Thyroid gland (tissue), 4 donors: ENCODE measurements around the gene C3orf18.

Source experiments
- CTCF ChIP-seq, 6 experiments: fragments of 200-600 bp in 3 of 6; fragments of 450-650 bp in 3 of 6; sonication (generic) in 3 of 6; IDR thresholded peaks; one replicate each; pipeline ENCODE4 v1.5.1; 2016 to 2019; ENCODE audit warnings: antibody characterized with exemption in 6 of 6, mild to moderate bottlenecking in 2 of 6, inconsistent platforms in 1 of 6, moderate library complexity in 1 of 6
- POLR2A ChIP-seq, 2 donors: fragments of 450-650 bp; IDR thresholded peaks; one replicate each; pipeline ENCODE4 v1.6.1; 2017; ENCODE audit warnings: antibody characterized with exemption in 2 of 2, mild to moderate bottlenecking in 2 of 2, moderate library complexity in 1 of 2

DNA sequence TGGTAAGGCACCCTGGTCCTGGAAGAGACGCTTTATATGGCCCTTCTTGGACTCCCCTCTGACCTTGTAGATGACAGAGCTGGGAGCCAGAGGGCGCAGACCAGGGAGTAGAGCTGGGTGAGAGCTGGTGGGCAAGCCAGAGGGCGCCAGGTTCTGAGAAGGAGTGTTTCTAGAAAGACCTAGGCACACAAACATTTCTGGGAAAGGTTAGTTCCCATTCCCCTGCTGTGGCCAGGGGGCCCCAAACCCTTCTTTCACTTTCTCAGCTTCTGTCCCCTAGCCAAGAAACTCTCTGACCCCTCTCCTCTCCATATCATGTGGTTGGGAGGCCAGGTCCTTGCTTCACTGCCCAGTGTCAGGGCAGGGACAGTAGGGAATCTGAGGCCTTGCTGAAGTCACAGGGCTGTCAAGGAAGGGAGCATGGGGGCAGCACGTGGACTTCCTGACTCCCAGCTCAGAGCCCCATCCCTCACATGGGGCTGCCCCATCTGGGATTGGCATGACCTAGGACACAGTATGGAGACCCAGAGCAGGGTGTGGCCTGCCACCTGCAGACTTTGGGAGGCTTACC lies 5.3 kb upstream of the C3orf18 start:
- TF ChIP-seq CTCF (IDR thresholded peaks at IDR 0.05), result no peak
- no peak for TF ChIP-seq POLR2A (IDR thresholded peaks at IDR 0.05)
